ENCODE data around the gene OR2V1. TPM values are rescaled to one million over a fixed set of nuclear protein-coding genes. Genes with fewer than 3 reads are reported as not detected.
"Not testable (repeated sequence)": the region's sequence is repeated elsewhere in the genome, so short reads cannot be mapped to it uniquely, and the experiment has no call there.

Gene OR2V1
- total RNA-seq, 1 experiment from 2014 or later: not detected

GRCh38 chr5:181149355-181149754, 18.4 kb upstream of the OR2V1 start:
- DNase-seq: no peak
- H3K4me3 ChIP-seq (ENCODE audit: insufficient read depth, low read depth, low read length): no peak overlapping the region
- H3K27me3 ChIP-seq (ENCODE audit: control insufficient read depth, insufficient read depth, low read length): no peaks in the 10 kb centered on the region
- H3K36me3 ChIP-seq (replicated peaks; ENCODE audit: control insufficient read depth, insufficient read depth, low read length): no peaks in the 10 kb centered on the region

DNA sequence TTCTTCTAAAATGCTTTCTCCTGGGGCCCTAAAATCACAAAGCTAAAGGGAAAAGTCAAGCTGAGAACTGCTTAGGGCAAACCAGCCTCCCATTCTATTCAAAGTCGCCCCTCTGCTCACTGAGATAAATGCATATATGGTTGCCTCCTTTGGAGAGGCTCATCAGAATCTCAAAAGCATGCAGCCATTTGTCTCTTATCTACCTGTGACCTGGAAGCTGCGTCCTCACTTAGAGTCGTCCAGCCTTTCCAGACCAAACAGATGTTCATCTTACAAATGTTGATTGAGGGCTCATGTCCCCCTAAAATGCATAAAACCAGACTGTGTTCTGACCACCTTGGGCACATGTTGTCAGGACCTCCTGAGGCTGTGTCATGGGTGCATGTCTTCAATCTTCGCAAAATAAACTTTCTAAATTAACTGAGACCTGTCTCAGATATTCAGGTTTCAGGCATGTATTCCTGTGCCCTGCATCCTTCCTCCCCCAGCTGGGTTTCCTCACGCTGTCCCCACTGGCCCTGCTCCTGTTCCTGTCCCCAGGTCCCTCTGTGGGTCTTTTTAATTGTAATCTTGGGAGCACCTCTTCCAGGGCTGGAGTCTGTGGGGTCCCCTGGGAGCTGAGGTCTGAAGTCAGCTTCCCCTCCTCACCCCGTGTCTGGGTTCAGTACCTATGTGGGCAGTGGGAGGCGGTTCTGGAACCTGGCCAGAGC, 16.1 kb upstream of the OR2V1 start, which contains the start of gene OR2V2:
Gene OR2V2, plus strand, starts transcription at position 660 of the 710 bp plus-strand sequence. CDS start 7,357 bp downstream, outside the sequence.
- not testable (repeated sequence) for H3K4me3 ChIP-seq (ENCODE audit: insufficient read depth, low read depth, low read length); DNase-seq; H3K27me3 ChIP-seq (ENCODE audit: control insufficient read depth, insufficient read depth, low read length); H3K36me3 ChIP-seq (replicated peaks; ENCODE audit: control insufficient read depth, insufficient read depth, low read length)

- Histone ChIP-seq H3K27me3 (ENCODE audit: control insufficient read depth, insufficient read depth, low read length) (no peaks in the 10 kb centered on the region), H3K36me3 (replicated peaks; ENCODE audit: control insufficient read depth, insufficient read depth, low read length) (no peaks in the 10 kb centered on the region), H3K4me3 (ENCODE audit: insufficient read depth, low read depth, low read length) (no peak overlapping the region)
- DNase-seq: no peak
Measured at GRCh38 chr5:181145133-181145532, 14.2 kb upstream of the OR2V1 start.

DNA sequence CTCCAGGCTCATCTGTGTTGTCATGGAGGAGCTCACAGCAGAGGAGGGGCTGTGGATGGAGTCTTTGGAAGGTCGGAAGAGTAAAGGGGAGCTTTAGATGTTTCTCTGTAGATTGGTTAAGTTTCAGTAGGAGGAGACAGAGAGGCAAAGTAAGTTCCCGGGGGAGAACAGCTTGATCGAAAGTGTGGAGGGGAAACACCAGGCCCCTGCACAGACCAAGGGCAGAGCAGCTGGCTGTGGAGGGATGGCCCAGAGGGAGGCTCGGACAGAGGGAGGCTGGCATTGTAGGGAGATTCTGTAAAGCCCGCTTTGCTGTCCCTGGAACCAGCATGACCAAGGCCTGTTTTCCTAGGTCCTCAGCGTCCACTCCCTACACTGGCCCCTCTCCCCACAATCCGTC, 11.1 kb upstream of the OR2V1 start:
- Histone ChIP-seq H3K4me3 (ENCODE audit: insufficient read depth, low read depth, low read length) (no peak overlapping the region), H3K36me3 (replicated peaks; ENCODE audit: control insufficient read depth, insufficient read depth, low read length) (no peaks in the 10 kb centered on the region), H3K27me3 (ENCODE audit: control insufficient read depth, insufficient read depth, low read length) (no peaks in the 10 kb centered on the region)
- DNase-seq: no peak

- DNase-seq: no peak
- H3K4me3 ChIP-seq (ENCODE audit: insufficient read depth, low read depth, low read length): no peak overlapping the region
- H3K36me3 ChIP-seq (replicated peaks; ENCODE audit: control insufficient read depth, insufficient read depth, low read length): no peaks in the 10 kb centered on the region
- H3K27me3 ChIP-seq (ENCODE audit: control insufficient read depth, insufficient read depth, low read length): no peaks in the 10 kb centered on the region
Measured at GRCh38 chr5:181140766-181141165, 9.8 kb upstream of the OR2V1 start.

- Histone ChIP-seq H3K36me3 (replicated peaks; ENCODE audit: control insufficient read depth, insufficient read depth, low read length) (no peaks in the 10 kb centered on the region), H3K27me3 (ENCODE audit: control insufficient read depth, insufficient read depth, low read length) (no peaks in the 10 kb centered on the region), H3K4me3 (ENCODE audit: insufficient read depth, low read depth, low read length) (no peak overlapping the region)
- peak; percentile 69 for DNase-seq
Measured at GRCh38 chr5:181138258-181138657, 7.3 kb upstream of the OR2V1 start.

GRCh38 chr5:181136361-181136955, 5.5 kb upstream of the OR2V1 start:
- Histone ChIP-seq H3K4me3 (ENCODE audit: insufficient read depth, low read depth, low read length) (no peak overlapping the region), H3K36me3 (replicated peaks; ENCODE audit: control insufficient read depth, insufficient read depth, low read length) (no peaks in the 10 kb centered on the region), H3K27me3 (ENCODE audit: control insufficient read depth, insufficient read depth, low read length) (no peaks in the 10 kb centered on the region)
- no peak for DNase-seq

DNA sequence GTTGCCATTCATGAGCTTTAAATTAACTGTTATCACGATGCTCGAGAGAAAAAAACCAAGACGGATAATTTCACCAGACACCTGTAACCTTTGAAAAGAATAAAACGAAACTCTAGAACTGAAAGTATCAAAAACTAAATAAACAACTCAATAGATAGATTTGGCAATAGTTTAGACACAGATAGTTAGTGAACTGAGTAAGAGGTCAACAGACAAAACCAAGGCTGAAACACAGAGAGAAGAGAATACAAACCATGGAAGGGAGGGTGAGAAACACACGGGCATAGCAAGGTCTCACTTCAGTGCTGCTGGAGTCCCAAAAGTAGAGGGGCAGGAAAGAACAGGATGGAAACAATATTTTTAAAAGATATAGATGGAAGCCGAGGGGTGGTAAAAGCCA, 3.3 kb upstream of the OR2V1 start:
- Histone ChIP-seq H3K4me3 (ENCODE audit: insufficient read depth, low read depth, low read length) (no peak overlapping the region), H3K36me3 (replicated peaks; ENCODE audit: control insufficient read depth, insufficient read depth, low read length) (no peaks in the 10 kb centered on the region), H3K27me3 (ENCODE audit: control insufficient read depth, insufficient read depth, low read length) (no peaks in the 10 kb centered on the region)
- DNase-seq: no peak

DNA sequence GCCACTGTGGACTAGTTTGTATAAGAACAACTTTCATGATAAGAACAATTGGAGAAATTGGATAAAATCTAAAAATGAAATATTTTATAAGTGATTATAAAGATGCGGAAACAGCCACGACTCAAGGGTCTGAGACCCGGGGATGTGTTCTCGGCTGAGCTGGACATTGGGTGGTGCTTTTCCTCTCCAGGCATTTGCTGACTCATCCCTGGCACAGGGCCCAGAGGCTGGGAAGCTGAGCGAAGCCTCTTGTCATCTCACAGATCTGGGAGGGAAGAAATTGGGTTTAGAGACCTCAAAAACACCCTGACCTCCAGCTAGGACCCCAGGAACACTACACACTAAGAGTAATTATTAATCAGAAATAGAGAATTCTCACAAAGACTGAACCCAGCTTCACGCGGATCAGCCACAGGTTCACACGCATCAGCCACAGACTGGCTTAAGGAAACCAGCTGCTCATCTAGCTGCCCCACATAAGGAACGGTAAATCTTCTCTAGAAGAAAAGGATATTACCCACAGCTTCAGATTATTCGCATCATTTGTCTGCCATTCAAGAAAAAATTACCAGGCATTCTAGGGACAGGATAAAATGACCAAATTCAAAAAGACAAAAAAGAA, 2.8 kb upstream of the OR2V1 start:
- Histone ChIP-seq H3K4me3 (ENCODE audit: insufficient read depth, low read depth, low read length) (no peak overlapping the region), H3K36me3 (replicated peaks; ENCODE audit: control insufficient read depth, insufficient read depth, low read length) (no peaks in the 10 kb centered on the region), H3K27me3 (ENCODE audit: control insufficient read depth, insufficient read depth, low read length) (no peaks in the 10 kb centered on the region)
- no peak for DNase-seq

DNA sequence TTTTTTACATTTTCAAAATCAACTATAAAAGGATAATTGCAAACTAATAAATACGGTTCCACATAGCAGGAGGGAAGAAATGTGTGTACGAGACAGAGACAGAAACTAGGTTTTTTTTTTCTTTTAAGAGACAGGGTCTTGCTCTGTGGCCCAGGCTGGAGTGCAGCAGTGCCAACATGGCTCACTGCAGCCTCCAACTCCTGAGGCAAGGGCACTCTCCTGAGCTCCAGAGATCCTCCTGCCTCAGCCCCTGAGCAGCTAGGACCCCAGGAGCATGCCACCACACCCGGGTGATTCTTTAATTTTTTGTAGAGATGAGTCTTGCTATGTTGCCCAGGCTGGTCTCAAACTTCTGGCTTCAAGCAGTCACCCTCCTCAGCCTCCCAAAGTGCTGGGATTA, 2.1 kb upstream of the OR2V1 start:
- Histone ChIP-seq H3K36me3 (replicated peaks; ENCODE audit: control insufficient read depth, insufficient read depth, low read length) (no peaks in the 10 kb centered on the region), H3K27me3 (ENCODE audit: control insufficient read depth, insufficient read depth, low read length) (no peaks in the 10 kb centered on the region), H3K4me3 (ENCODE audit: insufficient read depth, low read depth, low read length) (no peak overlapping the region)
- DNase-seq: no peak

DNA sequence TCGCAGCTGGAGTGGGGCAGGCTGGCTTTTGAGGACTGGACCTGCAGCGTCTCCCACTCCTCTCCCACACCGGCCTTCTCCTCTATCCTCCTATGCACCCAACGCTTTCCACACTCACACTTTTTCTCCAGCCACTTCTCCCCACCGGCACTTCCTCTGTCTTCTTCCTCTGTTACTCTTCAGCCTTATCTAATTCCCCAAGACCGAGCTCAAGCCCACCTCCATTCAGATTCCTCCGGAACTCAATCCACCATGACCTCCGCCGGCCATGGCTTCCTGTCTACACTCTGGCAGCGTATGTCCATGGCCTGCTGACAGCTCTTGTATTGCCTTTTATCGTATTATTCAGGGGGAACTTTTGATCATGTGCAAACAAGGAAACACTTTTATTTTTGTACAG, 545 bp upstream of the OR2V1 start:
- Histone ChIP-seq H3K4me3 (ENCODE audit: insufficient read depth, low read depth, low read length) (no peak overlapping the region), H3K27me3 (ENCODE audit: control insufficient read depth, insufficient read depth, low read length) (no peaks in the 10 kb centered on the region), H3K36me3 (replicated peaks; ENCODE audit: control insufficient read depth, insufficient read depth, low read length) (no peaks in the 10 kb centered on the region)
- DNase-seq: no peak

DNA sequence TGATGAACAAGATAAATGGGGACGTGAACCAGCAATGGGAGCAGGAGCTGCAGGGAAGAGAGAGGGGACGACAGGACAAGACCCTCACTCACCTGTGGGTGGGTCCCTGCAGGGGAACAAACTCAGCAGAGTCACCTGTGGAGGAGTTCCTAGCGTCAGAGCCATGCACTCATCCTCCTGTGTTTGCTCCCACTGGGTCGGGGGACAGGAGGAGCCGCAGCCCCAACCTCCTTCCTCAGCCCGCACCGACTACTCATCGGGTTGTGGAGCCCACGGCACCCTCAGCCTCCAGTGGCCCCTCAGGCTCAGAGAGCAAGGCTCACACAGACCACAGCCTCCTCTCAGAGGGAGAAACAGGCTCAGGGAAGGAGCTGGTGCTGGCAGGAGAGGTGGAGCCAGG, 888 bp downstream of the OR2V1 start:
- DNase-seq; H3K27me3 ChIP-seq (ENCODE audit: control insufficient read depth, insufficient read depth, low read length): not testable (repeated sequence)

DNA sequence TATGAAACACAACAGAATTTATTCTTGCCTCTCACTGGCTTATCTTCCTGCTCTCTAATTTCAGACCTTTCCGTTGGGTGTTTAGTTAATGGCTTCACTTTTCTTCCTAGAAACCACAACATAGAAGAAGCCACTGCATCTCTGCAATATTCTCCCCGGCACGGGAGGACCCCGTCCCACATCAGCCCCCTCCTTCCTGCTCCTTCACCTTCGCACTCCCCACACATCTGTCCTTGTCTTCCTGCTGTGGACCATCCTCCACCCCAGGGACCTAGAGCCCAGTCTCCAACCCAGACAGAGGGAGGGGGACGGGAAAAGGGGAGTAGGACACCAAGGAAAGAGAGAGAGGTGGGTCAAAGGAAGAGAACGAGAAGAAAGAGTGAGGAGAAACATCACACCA, 1.4 kb downstream of the OR2V1 start:
- no peaks in the 10 kb centered on the region for H3K27me3 ChIP-seq (ENCODE audit: control insufficient read depth, insufficient read depth, low read length)
- no peak overlapping the region for H3K4me3 ChIP-seq (ENCODE audit: insufficient read depth, low read depth, low read length)
- H3K36me3 ChIP-seq (replicated peaks; ENCODE audit: control insufficient read depth, insufficient read depth, low read length): no peaks in the 10 kb centered on the region
- no peak for DNase-seq

More for the DNA sequence above, 888 bp downstream of the OR2V1 start:
- H3K4me3 ChIP-seq (ENCODE audit: insufficient read depth, low read depth, low read length); H3K36me3 ChIP-seq (replicated peaks; ENCODE audit: control insufficient read depth, insufficient read depth, low read length): not testable (repeated sequence)

- H3K4me3 ChIP-seq (ENCODE audit: insufficient read depth, low read depth, low read length): no peak overlapping the region
- no peaks in the 10 kb centered on the region for H3K36me3 ChIP-seq (replicated peaks; ENCODE audit: control insufficient read depth, insufficient read depth, low read length)
- DNase-seq: no peak
- H3K27me3 ChIP-seq (ENCODE audit: control insufficient read depth, insufficient read depth, low read length): no peaks in the 10 kb centered on the region
Measured at GRCh38 chr5:181127907-181128626, 2.9 kb downstream of the OR2V1 start.

DNA sequence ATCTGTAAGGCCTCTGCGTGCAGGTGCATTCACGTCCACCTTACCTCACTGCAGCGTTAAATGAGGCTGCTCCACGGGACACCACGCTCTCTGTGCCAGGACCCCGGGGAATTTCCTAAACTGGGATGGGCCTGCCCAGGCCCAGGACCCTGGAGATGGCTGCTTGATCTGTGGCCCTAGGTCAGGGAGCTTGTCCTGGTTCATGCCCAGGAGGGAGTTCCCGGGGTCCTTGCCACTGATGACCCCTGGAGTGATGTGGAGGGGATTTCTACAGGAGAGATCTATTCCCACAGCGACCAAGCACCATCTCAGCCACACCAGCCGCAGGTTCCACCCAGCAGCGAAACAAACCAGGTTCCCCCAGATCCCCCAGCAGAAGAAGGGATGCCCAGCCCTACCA, 3.5 kb downstream of the OR2V1 start:
- no peak for DNase-seq
- Histone ChIP-seq H3K36me3 (replicated peaks; ENCODE audit: control insufficient read depth, insufficient read depth, low read length) (no peaks in the 10 kb centered on the region), H3K27me3 (ENCODE audit: control insufficient read depth, insufficient read depth, low read length) (no peaks in the 10 kb centered on the region), H3K4me3 (ENCODE audit: insufficient read depth, low read depth, low read length) (no peak overlapping the region)
